Stimulated activated CD4-positive, alpha-beta T cell treated with anti-CD3 and anti-CD28 coated beads, Interleukin-2, amount 100 ng/mL, for 48 hours (primary cell): ENCODE results near the gene FOXL3.

Source experiments
- DNase-seq, 2 donors: peaks; one replicate each; pipeline ENCODE4 v3.0.0-alpha.2; 2020

FOXL3 gene

GRCh38 chr7:304574-305409 lies 14.8 kb downstream of the FOXL3 start:
- no peak for DNase-seq

GRCh38 chr7:305410-306151 lies 15.6 kb downstream of the FOXL3 start:
- no peak for DNase-seq

- DNase-seq: no peak
Measured at GRCh38 chr7:307970-308369, 18.0 kb downstream of the FOXL3 start.

GRCh38 chr7:309586-310228 lies 19.7 kb downstream of the FOXL3 start:
- no peak for DNase-seq

GRCh38 chr7:311131-311680 lies 21.2 kb downstream of the FOXL3 start:
- DNase-seq: no peak

GRCh38 chr7:311796-312195 lies 21.8 kb downstream of the FOXL3 start:
- DNase-seq: no peak

GRCh38 chr7:312424-312823 lies 22.5 kb downstream of the FOXL3 start:
- no peak for DNase-seq

- no peak for DNase-seq
Measured at GRCh38 chr7:314853-315252, 24.9 kb downstream of the FOXL3 start.

- DNase-seq: no peak
Measured at GRCh38 chr7:315516-316265, 25.7 kb downstream of the FOXL3 start.

GRCh38 chr7:317643-318405 lies 27.9 kb downstream of the FOXL3 start:
- DNase-seq: no peak

- no peak for DNase-seq
Measured at GRCh38 chr7:318476-318875, 28.5 kb downstream of the FOXL3 start.

GRCh38 chr7:318878-319661 lies 29.1 kb downstream of the FOXL3 start:
- no peak for DNase-seq

- no peak for DNase-seq
Measured at GRCh38 chr7:320297-320696, 30.3 kb downstream of the FOXL3 start.

GRCh38 chr7:322111-322671 lies 32.2 kb downstream of the FOXL3 start:
- DNase-seq: peak; percentile 92 to 93

GRCh38 chr7:322708-323111 lies 32.7 kb downstream of the FOXL3 start:
- no peak for DNase-seq

- DNase-seq: no peak
Measured at GRCh38 chr7:323410-323809, 33.4 kb downstream of the FOXL3 start.

GRCh38 chr7:324011-324410 lies 34.0 kb downstream of the FOXL3 start:
- no peak for DNase-seq

GRCh38 chr7:325051-325798 lies 35.3 kb downstream of the FOXL3 start:
- DNase-seq: no peak

- DNase-seq: no peak
Measured at GRCh38 chr7:325811-326210, 35.8 kb downstream of the FOXL3 start.

GRCh38 chr7:326273-326672 lies 36.3 kb downstream of the FOXL3 start:
- no peak for DNase-seq
